ENCODE measurements around the gene TET1. TPM values are rescaled to one million over a fixed set of nuclear protein-coding genes. Genes with fewer than 3 reads are reported as not detected.
A peak's percentile ranks its signal among the peaks of the same experiment; 100 is the strongest.

Gene TET1
- total and polyA plus RNA-seq, 9 of the 15 experiments (the other 6 are each of a cell fraction or from before 2014, with no cell fraction given) = 2.6 to 21.3 (median 11.6) TPM

GRCh38 chr10:68560186-68560942 lies at the start of gene TET1 (continued):
- TF ChIP-seq, protein P1, sequence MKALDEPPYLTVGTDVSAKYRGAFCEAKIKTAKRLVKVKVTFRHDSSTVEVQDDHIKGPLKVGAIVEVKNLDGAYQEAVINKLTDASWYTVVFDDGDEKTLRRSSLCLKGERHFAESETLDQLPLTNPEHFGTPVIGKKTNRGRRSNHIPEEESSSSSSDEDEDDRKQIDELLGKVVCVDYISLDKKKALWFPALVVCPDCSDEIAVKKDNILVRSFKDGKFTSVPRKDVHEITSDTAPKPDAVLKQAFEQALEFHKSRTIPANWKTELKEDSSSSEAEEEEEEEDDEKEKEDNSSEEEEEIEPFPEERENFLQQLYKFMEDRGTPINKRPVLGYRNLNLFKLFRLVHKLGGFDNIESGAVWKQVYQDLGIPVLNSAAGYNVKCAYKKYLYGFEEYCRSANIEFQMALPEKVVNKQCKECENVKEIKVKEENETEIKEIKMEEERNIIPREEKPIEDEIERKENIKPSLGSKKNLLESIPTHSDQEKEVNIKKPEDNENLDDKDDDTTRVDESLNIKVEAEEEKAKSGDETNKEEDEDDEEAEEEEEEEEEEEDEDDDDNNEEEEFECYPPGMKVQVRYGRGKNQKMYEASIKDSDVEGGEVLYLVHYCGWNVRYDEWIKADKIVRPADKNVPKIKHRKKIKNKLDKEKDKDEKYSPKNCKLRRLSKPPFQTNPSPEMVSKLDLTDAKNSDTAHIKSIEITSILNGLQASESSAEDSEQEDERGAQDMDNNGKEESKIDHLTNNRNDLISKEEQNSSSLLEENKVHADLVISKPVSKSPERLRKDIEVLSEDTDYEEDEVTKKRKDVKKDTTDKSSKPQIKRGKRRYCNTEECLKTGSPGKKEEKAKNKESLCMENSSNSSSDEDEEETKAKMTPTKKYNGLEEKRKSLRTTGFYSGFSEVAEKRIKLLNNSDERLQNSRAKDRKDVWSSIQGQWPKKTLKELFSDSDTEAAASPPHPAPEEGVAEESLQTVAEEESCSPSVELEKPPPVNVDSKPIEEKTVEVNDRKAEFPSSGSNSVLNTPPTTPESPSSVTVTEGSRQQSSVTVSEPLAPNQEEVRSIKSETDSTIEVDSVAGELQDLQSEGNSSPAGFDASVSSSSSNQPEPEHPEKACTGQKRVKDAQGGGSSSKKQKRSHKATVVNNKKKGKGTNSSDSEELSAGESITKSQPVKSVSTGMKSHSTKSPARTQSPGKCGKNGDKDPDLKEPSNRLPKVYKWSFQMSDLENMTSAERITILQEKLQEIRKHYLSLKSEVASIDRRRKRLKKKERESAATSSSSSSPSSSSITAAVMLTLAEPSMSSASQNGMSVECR (CRISPR knock-in tag; IDR thresholded peaks at IDR 0.05) = 0 out of 2 replicates have a peak, but pooled peaks have one; percentile 21
- TF ChIP-seq, protein P2, sequence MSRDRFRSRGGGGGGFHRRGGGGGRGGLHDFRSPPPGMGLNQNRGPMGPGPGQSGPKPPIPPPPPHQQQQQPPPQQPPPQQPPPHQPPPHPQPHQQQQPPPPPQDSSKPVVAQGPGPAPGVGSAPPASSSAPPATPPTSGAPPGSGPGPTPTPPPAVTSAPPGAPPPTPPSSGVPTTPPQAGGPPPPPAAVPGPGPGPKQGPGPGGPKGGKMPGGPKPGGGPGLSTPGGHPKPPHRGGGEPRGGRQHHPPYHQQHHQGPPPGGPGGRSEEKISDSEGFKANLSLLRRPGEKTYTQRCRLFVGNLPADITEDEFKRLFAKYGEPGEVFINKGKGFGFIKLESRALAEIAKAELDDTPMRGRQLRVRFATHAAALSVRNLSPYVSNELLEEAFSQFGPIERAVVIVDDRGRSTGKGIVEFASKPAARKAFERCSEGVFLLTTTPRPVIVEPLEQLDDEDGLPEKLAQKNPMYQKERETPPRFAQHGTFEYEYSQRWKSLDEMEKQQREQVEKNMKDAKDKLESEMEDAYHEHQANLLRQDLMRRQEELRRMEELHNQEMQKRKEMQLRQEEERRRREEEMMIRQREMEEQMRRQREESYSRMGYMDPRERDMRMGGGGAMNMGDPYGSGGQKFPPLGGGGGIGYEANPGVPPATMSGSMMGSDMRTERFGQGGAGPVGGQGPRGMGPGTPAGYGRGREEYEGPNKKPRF (IDR thresholded peaks at IDR 0.05; ENCODE audit: low read depth, low read length) = no peak
- TF ChIP-seq TBP (optimal IDR thresholded peaks at IDR 0.05; ENCODE audit: low read depth, low read length) (peak; percentile 98), KLF10 (CRISPR knock-in tag; IDR thresholded peaks at IDR 0.05) (no peak), ATF7 (IDR thresholded peaks at IDR 0.05) (peak; percentile 65; the same call in 1 of the 2 replicates), ZNF655 (CRISPR knock-in tag; IDR thresholded peaks at IDR 0.05) (no peak), SIN3B (IDR thresholded peaks at IDR 0.05; ENCODE audit: low read depth) (no peak), POLR2AphosphoS5 (IDR thresholded peaks at IDR 0.05; ENCODE audit: control insufficient read depth, insufficient read depth, low read depth, low read length) (peak; percentile 91), CHD2 (IDR thresholded peaks at IDR 0.05; ENCODE audit: low read depth, low read length) (peak; percentile 43), ZNF561 (CRISPR knock-in tag; conservative IDR thresholded peaks at IDR 0.05) (no peak), ZNF354B (CRISPR knock-in tag; IDR thresholded peaks at IDR 0.05) (no peak), ZNF699 (CRISPR knock-in tag; IDR thresholded peaks at IDR 0.05; ENCODE audit: insufficient replicate concordance) (no peak), ESRRA (IDR thresholded peaks at IDR 0.05; ENCODE audit: borderline replicate concordance, low read depth) (peak; percentile 22; the same call in 1 of the 2 replicates), RAD21 (CRISPR knock-in tag; conservative IDR thresholded peaks at IDR 0.05 in 1 of 2, IDR thresholded peaks at IDR 0.05 in 1 of 2) (peak in 1 of 2 experiments; percentile 14; a peak in 2 of 4 replicates), ZSCAN29 (IDR thresholded peaks at IDR 0.05) (no peak), HSF4 (CRISPR knock-in tag; IDR thresholded peaks at IDR 0.05; ENCODE audit: borderline replicate concordance) (no peak), JUND (IDR thresholded peaks at IDR 0.05; ENCODE audit: borderline replicate concordance, low read depth, low read length) (peak; percentile 67), JUND (tag; IDR thresholded peaks at IDR 0.05; ENCODE audit: borderline replicate concordance, low read depth, low read length) (peak; percentile 38; the same call in 1 of the 3 replicates), ZNF143 (CRISPR knock-in tag; IDR thresholded peaks at IDR 0.05) (0 out of 2 replicates have a peak, but pooled peaks have one; percentile 32), NFE2 (IDR thresholded peaks at IDR 0.05; ENCODE audit: low read depth) (no peak)

Data from K562 (cell line).